ENCODE measurements around the gene ANXA5. TPM values are rescaled to one million over a fixed set of nuclear protein-coding genes. Genes with fewer than 3 reads are reported as not detected.

The ANXA5 gene
- total RNA-seq, 2 donors from 2014 or later, result 251 to 263 TPM

DNA sequence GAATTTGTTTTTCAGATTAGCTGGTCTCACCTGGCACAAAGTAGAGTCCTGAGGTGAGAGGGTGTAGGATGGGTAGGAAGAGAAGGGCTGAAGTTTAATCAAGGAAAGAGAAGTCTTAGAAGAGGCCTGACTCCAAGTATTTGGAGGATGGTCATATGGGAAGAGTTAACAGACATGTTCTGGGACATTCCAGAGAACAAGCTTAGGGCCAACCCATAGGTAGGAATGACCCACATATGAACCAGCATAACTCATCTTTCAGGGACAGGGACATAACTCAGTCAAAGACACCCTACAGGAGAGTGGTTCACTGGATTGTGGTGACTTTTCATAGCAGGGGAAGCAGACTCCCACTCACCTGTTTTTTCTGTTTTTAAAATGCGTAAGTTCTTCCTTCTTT is 27.9 kb upstream of the ANXA5 start:
- TF ChIP-seq, protein P1, sequence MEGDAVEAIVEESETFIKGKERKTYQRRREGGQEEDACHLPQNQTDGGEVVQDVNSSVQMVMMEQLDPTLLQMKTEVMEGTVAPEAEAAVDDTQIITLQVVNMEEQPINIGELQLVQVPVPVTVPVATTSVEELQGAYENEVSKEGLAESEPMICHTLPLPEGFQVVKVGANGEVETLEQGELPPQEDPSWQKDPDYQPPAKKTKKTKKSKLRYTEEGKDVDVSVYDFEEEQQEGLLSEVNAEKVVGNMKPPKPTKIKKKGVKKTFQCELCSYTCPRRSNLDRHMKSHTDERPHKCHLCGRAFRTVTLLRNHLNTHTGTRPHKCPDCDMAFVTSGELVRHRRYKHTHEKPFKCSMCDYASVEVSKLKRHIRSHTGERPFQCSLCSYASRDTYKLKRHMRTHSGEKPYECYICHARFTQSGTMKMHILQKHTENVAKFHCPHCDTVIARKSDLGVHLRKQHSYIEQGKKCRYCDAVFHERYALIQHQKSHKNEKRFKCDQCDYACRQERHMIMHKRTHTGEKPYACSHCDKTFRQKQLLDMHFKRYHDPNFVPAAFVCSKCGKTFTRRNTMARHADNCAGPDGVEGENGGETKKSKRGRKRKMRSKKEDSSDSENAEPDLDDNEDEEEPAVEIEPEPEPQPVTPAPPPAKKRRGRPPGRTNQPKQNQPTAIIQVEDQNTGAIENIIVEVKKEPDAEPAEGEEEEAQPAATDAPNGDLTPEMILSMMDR (IDR thresholded peaks at IDR 0.05), result no peak
- no peak for TF ChIP-seq POLR2AphosphoS5 (IDR thresholded peaks at IDR 0.05)
- TF ChIP-seq POLR2A (IDR thresholded peaks at IDR 0.05), result no peak
- 95% methylated on average over 1 of the region's 1 CpG for WGBS
- H3K4me1 ChIP-seq (replicated peaks), result no peaks in the 10 kb centered on the region
- DNase-seq (ENCODE audit: low spot score), result no peak
- H3K27me3 ChIP-seq (replicated peaks; ENCODE audit: insufficient read depth), result no peaks in the 10 kb centered on the region
- intact Hi-C loops (cut with DNase I), result loop anchor here (10.0 kb wide), 1 partner anchor 260 kb away; no protein-coding TSS in a partner anchor
- no peaks in the 10 kb centered on the region for H3K9me3 ChIP-seq
- H3K36me3 ChIP-seq, result no peaks in the 10 kb centered on the region
- H3K27ac ChIP-seq, result no peak overlapping the region
- H3K4me3 ChIP-seq, result no peak overlapping the region

DNA sequence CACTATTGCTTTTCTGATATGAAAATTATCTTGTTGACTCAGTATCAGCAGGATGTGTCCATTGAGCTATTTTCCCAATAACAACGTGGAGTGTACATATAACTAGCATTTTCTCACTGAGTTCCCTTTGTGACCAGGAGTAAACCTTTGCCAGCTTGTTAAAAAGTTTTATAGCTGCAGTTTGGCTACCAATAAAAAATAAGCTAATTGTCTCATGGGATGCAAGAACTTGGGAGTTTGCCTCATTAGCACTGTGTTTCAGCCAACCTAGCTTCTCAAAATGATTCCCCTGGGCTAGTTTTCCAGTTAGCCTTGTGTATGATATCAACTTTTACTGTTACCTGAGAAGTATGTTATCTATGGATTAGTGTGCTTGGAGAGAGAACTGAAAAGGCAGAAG is 24.9 kb upstream of the ANXA5 start:
- Histone ChIP-seq H3K27ac (peak overlapping the region in 1 of 2 donors; percentile 8), H3K9me3 (no peaks in the 10 kb centered on the region), H3K4me3 (no peak overlapping the region), H3K36me3 (no peaks in the 10 kb centered on the region), H3K27me3 (replicated peaks; ENCODE audit: insufficient read depth) (no peaks in the 10 kb centered on the region), H3K4me1 (replicated peaks) (no peaks in the 10 kb centered on the region)
- TF ChIP-seq POLR2A (IDR thresholded peaks at IDR 0.05) (no peak), POLR2AphosphoS5 (IDR thresholded peaks at IDR 0.05) (peak; percentile 30)
- DNase-seq (ENCODE audit: low spot score), result no peak
- intact Hi-C loops (cut with DNase I), result loop anchor here (10.0 kb wide), 1 partner anchor 257 kb away; no protein-coding TSS in a partner anchor
- WGBS, result 3% methylated on average over 1 of the region's 1 CpG

- intact Hi-C loops (cut with DNase I), result loop anchor here (10.0 kb wide), 1 partner anchor 255 kb away; no protein-coding TSS in a partner anchor
- no peak overlapping the region for H3K27ac ChIP-seq
- no peaks in the 10 kb centered on the region for H3K9me3 ChIP-seq
- H3K27me3 ChIP-seq (replicated peaks; ENCODE audit: insufficient read depth), result no peaks in the 10 kb centered on the region
- no peak for DNase-seq (ENCODE audit: low spot score)
- no peaks in the 10 kb centered on the region for H3K36me3 ChIP-seq
- H3K4me3 ChIP-seq, result no peak overlapping the region
- no peaks in the 10 kb centered on the region for H3K4me1 ChIP-seq (replicated peaks)
- 73% methylated on average over 1 of the region's 1 CpG for WGBS
- TF ChIP-seq POLR2A (IDR thresholded peaks at IDR 0.05) (no peak), POLR2AphosphoS5 (IDR thresholded peaks at IDR 0.05) (no peak)
- TF ChIP-seq, protein P1 (IDR thresholded peaks at IDR 0.05), result no peak
These were observed 23.3 kb upstream of the ANXA5 start for GRCh38 chr4:121720109-121720508.

- intact Hi-C loops (cut with DNase I), result no loop called here
- Histone ChIP-seq H3K4me1 (replicated peaks) (no peaks in the 10 kb centered on the region), H3K27me3 (replicated peaks; ENCODE audit: insufficient read depth) (no peaks in the 10 kb centered on the region), H3K36me3 (no peaks in the 10 kb centered on the region), H3K4me3 (no peak overlapping the region), H3K9me3 (no peaks in the 10 kb centered on the region), H3K27ac (no peak overlapping the region)
- WGBS, result 66% methylated on average over 4 of the region's 4 CpGs
- no peak for DNase-seq (ENCODE audit: low spot score)
- TF ChIP-seq, protein P1 (IDR thresholded peaks at IDR 0.05), result no peak
- TF ChIP-seq POLR2AphosphoS5 (IDR thresholded peaks at IDR 0.05), result no peak
- no peak for TF ChIP-seq POLR2A (IDR thresholded peaks at IDR 0.05)
These were observed 21.0 kb upstream of the ANXA5 start for GRCh38 chr4:121717680-121718237.

- no peak for TF ChIP-seq POLR2A (IDR thresholded peaks at IDR 0.05)
- TF ChIP-seq POLR2AphosphoS5 (IDR thresholded peaks at IDR 0.05), result no peak
- TF ChIP-seq, protein P1 (IDR thresholded peaks at IDR 0.05), result no peak
- no peak overlapping the region for H3K27ac ChIP-seq
- intact Hi-C loops (cut with DNase I), result no loop called here
- 85% methylated on average over 4 of the region's 4 CpGs for WGBS
- no peaks in the 10 kb centered on the region for H3K36me3 ChIP-seq
- no peaks in the 10 kb centered on the region for H3K4me1 ChIP-seq (replicated peaks)
- H3K9me3 ChIP-seq, result no peaks in the 10 kb centered on the region
- no peak for DNase-seq (ENCODE audit: low spot score)
- no peak overlapping the region for H3K4me3 ChIP-seq
- no peaks in the 10 kb centered on the region for H3K27me3 ChIP-seq (replicated peaks; ENCODE audit: insufficient read depth)
These were observed 17.8 kb upstream of the ANXA5 start for GRCh38 chr4:121714548-121714947.
